ENCODE measurements around the gene POLR2E. TPM values are rescaled to one million over a fixed set of nuclear protein-coding genes. Genes with fewer than 3 reads are reported as not detected.

The POLR2E gene
- total and polyA plus RNA-seq, 2 experiments from 2014 or later: 371 to 487 TPM

GRCh38 chr19:1042689-1043511 lies 52.3 kb downstream of the POLR2E start:
- no peak for TF ChIP-seq CTCF (IDR thresholded peaks at IDR 0.05; ENCODE audit: low read depth, low read length)
- Histone ChIP-seq H3K27me3 (no peaks in the 10 kb centered on the region), H3K4me1 (ENCODE audit: low read depth) (peaks cover 8% of the 10 kb centered on the region), H3K4me3 (no peak overlapping the region), H3K36me3 (no peaks in the 10 kb centered on the region), H3K9me3 (ENCODE audit: low read depth) (no peaks in the 10 kb centered on the region), H3K27ac (no peak overlapping the region)
- no peak for DNase-seq (ENCODE audit: low read depth in 1 of 2, low spot score in 1 of 2)

GRCh38 chr19:1041835-1042685 lies 53.1 kb downstream of the POLR2E start:
- H3K4me3 ChIP-seq: no peak overlapping the region
- H3K36me3 ChIP-seq: peaks cover 6% of the 10 kb centered on the region
- TF ChIP-seq CTCF (IDR thresholded peaks at IDR 0.05; ENCODE audit: low read depth, low read length): no peak
- H3K4me1 ChIP-seq (ENCODE audit: low read depth): peaks cover 8% of the 10 kb centered on the region
- DNase-seq (ENCODE audit: low read depth in 1 of 2, low spot score in 1 of 2): no peak
- H3K9me3 ChIP-seq (ENCODE audit: low read depth): no peaks in the 10 kb centered on the region
- no peaks in the 10 kb centered on the region for H3K27me3 ChIP-seq
- H3K27ac ChIP-seq: no peak overlapping the region

- H3K4me1 ChIP-seq (ENCODE audit: low read depth): peaks cover 8% of the 10 kb centered on the region
Measured at GRCh38 chr19:1041272-1041834, 53.8 kb downstream of the POLR2E start.

GRCh38 chr19:1040476-1041271 lies 54.5 kb downstream of the POLR2E start:
- peak overlapping the region; percentile 11 for H3K27ac ChIP-seq
- peak overlapping the region; percentile 38 for H3K4me3 ChIP-seq
- H3K27me3 ChIP-seq: no peaks in the 10 kb centered on the region
- H3K36me3 ChIP-seq: peaks cover 19% of the 10 kb centered on the region
- DNase-seq (ENCODE audit: low read depth in 1 of 2, low spot score in 1 of 2): peak; percentile 86 to 94
- H3K4me1 ChIP-seq (ENCODE audit: low read depth): peaks cover 8% of the 10 kb centered on the region
- TF ChIP-seq CTCF (IDR thresholded peaks at IDR 0.05; ENCODE audit: low read depth, low read length): no peak
- H3K9me3 ChIP-seq (ENCODE audit: low read depth): no peaks in the 10 kb centered on the region

More at GRCh38 chr19:1041272-1041834, 53.8 kb downstream of the POLR2E start:
- Histone ChIP-seq H3K36me3 (peaks cover 13% of the 10 kb centered on the region), H3K27ac (no peak overlapping the region), H3K27me3 (no peaks in the 10 kb centered on the region), H3K4me3 (peak overlapping the region; percentile 38), H3K9me3 (ENCODE audit: low read depth) (no peaks in the 10 kb centered on the region)
- DNase-seq (ENCODE audit: low read depth in 1 of 2, low spot score in 1 of 2): no peak
- no peak for TF ChIP-seq CTCF (IDR thresholded peaks at IDR 0.05; ENCODE audit: low read depth, low read length)

Measured in cardiac muscle cell (in vitro differentiated cells and primary cell).